Testis (tissue), 2 donors: Measurements from ENCODE around the gene TSBP1.

Source experiments
- POLR2A ChIP-seq: fragments of 450-650 bp; IDR thresholded peaks from one replicate; pipeline ENCODE4 v1.6.1; 2017; ENCODE audit warnings: antibody characterized with exemption, mild to moderate bottlenecking, moderate library complexity
- TF ChIP-seq, protein P1 (sequence below), 3 experiments: fragments of 450-650 bp in 2 of 3; fragments of 200-600 bp in 1 of 3; sonication (generic) in 1 of 3; IDR thresholded peaks; one replicate each; pipeline ENCODE4 v1.5.1; 2016 to 2019; ENCODE audit warnings: antibody characterized with exemption in 3 of 3, mild to moderate bottlenecking in 2 of 3, moderate library complexity in 1 of 3

DNA sequence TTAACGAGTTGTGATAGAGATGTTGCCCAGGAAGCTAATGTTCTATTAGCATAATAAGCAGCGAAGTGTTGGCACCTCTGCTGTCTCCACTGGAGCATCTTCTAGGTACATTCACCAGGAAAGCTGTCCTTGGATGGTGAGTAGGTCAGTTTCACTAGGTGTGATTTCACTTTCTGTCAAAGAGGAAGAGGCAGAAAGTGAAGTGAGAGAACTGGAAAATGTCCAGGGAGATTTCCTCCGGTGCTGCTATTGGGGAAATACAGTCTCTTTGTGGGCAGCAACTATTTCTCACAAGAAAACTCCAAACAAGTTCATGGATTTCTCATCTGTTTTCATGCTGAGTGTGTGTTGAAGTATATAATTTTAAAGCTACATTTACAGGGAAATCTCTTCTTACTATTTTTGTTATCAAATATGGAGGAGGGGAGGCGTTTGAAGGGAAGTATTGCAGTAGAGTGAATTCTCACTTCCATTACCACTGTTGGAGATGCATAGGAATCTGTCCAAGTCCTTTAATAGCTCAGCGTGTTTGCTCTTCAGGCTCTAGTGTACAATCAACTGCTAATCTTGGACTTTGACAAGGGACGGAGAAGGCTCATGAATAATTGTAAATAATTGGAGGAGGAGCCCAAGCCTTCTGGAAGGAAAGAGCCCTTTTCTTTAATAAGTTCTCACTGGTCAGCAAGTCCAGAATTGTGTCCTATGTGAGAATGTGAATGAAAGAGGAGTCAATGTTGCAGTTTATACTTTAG is 16.1 kb upstream of the TSBP1 start:
- TF ChIP-seq, protein P1, sequence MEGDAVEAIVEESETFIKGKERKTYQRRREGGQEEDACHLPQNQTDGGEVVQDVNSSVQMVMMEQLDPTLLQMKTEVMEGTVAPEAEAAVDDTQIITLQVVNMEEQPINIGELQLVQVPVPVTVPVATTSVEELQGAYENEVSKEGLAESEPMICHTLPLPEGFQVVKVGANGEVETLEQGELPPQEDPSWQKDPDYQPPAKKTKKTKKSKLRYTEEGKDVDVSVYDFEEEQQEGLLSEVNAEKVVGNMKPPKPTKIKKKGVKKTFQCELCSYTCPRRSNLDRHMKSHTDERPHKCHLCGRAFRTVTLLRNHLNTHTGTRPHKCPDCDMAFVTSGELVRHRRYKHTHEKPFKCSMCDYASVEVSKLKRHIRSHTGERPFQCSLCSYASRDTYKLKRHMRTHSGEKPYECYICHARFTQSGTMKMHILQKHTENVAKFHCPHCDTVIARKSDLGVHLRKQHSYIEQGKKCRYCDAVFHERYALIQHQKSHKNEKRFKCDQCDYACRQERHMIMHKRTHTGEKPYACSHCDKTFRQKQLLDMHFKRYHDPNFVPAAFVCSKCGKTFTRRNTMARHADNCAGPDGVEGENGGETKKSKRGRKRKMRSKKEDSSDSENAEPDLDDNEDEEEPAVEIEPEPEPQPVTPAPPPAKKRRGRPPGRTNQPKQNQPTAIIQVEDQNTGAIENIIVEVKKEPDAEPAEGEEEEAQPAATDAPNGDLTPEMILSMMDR (IDR thresholded peaks at IDR 0.05): no peak
- no peak for TF ChIP-seq POLR2A
